HEK293 (cell line): ENCODE data around the gene PDZK1IP1.

Source experiments
- CTCF ChIA-PET: fragments of 350-600 bp; formaldehyde crosslinking; extraction: SDS; loops from one replicate; lab custom pipeline; 2021; ENCODE audit warnings: antibody characterized with exemption; lab: Yijun Ruan, JAX
- POLR2A ChIA-PET: fragments of 300-600 bp; formaldehyde crosslinking; extraction: SDS; loops from one replicate; lab custom pipeline; 2020; ENCODE audit warnings: antibody characterized with exemption, inconsistent platforms; lab: Yijun Ruan, JAX
- H3K27ac ChIP-seq: fragments of 200-500 bp; sonication (Bioruptor generic); 2 replicates; pipeline ENCODE4 v1.5.1; 2014; ENCODE audit warnings: low read depth, low read length, control low read depth, inconsistent platforms; ENCODE audit errors: extremely low read depth
- H3K36me3 ChIP-seq, 2 experiments: fragments of 200-500 bp in 1 of 2; sonication (Bioruptor generic) in 1 of 2; 1 replicate in 1 of 2; 2 replicates in 1 of 2; pipeline ENCODE4 v1.5.1; 2014 to 2017; ENCODE audit warnings: inconsistent platforms in 2 of 2, low read length in 2 of 2; ENCODE audit not compliant: control insufficient read depth in 2 of 2, insufficient read depth in 1 of 2
- H3K4me1 ChIP-seq: fragments of 200-500 bp; sonication (Bioruptor generic); 2 replicates; pipeline ENCODE4 v1.5.1; 2014; ENCODE audit warnings: mild to moderate bottlenecking, low read length, inconsistent platforms; ENCODE audit not compliant: control insufficient read depth, insufficient read depth
- H3K4me3 ChIP-seq: 2 replicates; pipeline ENCODE4 v1.5.1; 2011; ENCODE audit warnings: low read depth, mild to moderate bottlenecking, control low read depth, low read length, moderate library complexity
- H3K9me3 ChIP-seq: fragments of 200-500 bp; sonication (Bioruptor generic); 2 replicates; pipeline ENCODE4 v1.5.1; 2014; ENCODE audit warnings: low read depth, low read length, inconsistent platforms; ENCODE audit not compliant: control insufficient read depth, insufficient read depth
- EGR2 ChIP-seq: fragments of 450-650 bp; formaldehyde crosslinking; IDR thresholded peaks from 2 replicates; pipeline ENCODE4 v1.5.1; 2016; ENCODE audit warnings: low read depth, missing biosample characterization, missing genetic modification characterization
- PBX3 ChIP-seq: sonication (generic); formaldehyde crosslinking; IDR thresholded peaks from 2 replicates; pipeline ENCODE4 v1.8.1; 2022; ENCODE audit warnings: mild to moderate bottlenecking, moderate library complexity, missing genetic modification reagents
- SALL2 ChIP-seq: fragments of 450-650 bp; formaldehyde crosslinking; IDR thresholded peaks from 2 replicates; pipeline ENCODE4 v1.5.0; 2017; ENCODE audit warnings: missing biosample characterization, mild to moderate bottlenecking, missing genetic modification characterization, borderline replicate concordance
- ZBTB10 ChIP-seq: fragments of 450-650 bp; formaldehyde crosslinking; IDR thresholded peaks from 2 replicates; pipeline ENCODE4 v1.5.1; 2016; ENCODE audit warnings: missing biosample characterization, missing genetic modification characterization
- ZBTB17 ChIP-seq: fragments of 450-650 bp; formaldehyde crosslinking; IDR thresholded peaks from 2 replicates; pipeline ENCODE4 v1.5.1; 2016; ENCODE audit warnings: missing biosample characterization, missing genetic modification characterization
- ZBTB26 ChIP-seq: fragments of 450-650 bp; formaldehyde crosslinking; optimal IDR thresholded peaks from 2 replicates; pipeline ENCODE3; 2016; ENCODE audit warnings: missing biosample characterization, mild to moderate bottlenecking, missing genetic modification characterization
- ZBTB6 ChIP-seq: fragments of 450-650 bp; formaldehyde crosslinking; IDR thresholded peaks from 2 replicates; pipeline ENCODE4 v1.5.1; 2017; ENCODE audit warnings: missing biosample characterization, missing genetic modification characterization
- ZFHX2 ChIP-seq: fragments of 450-650 bp; formaldehyde crosslinking; conservative IDR thresholded peaks from 2 replicates; pipeline ENCODE4 v1.5.1; 2016; ENCODE audit warnings: missing biosample characterization, missing genetic modification characterization
- ZNF138 ChIP-seq: fragments of 450-650 bp; formaldehyde crosslinking; IDR thresholded peaks from 2 replicates; pipeline ENCODE4 v1.5.1; 2016; ENCODE audit warnings: missing biosample characterization, missing genetic modification characterization, borderline replicate concordance
- ZNF223 ChIP-seq: fragments of 450-650 bp; formaldehyde crosslinking; IDR thresholded peaks from 2 replicates; pipeline ENCODE4 v1.5.1; 2016; ENCODE audit warnings: missing biosample characterization, missing genetic modification characterization
- ZNF274 ChIP-seq, 2 experiments: fragments of 200-500 bp in 1 of 2; fragments of 450-650 bp in 1 of 2; sonication (Bioruptor generic) in 1 of 2; formaldehyde crosslinking in 1 of 2; IDR thresholded peaks; 2 replicates each; pipeline versions ENCODE4 v1.5.1 to v1.6.1; 2014 to 2016; ENCODE audit warnings: borderline replicate concordance in 1 of 2, inconsistent platforms in 1 of 2, low read length in 1 of 2, missing biosample characterization in 1 of 2, missing genetic modification characterization in 1 of 2
- ZNF302 ChIP-seq: fragments of 450-650 bp; formaldehyde crosslinking; IDR thresholded peaks from 2 replicates; pipeline ENCODE4 v1.5.1; 2016; ENCODE audit warnings: missing biosample characterization, missing genetic modification characterization, low read depth
- ZNF366 ChIP-seq: fragments of 450-650 bp; formaldehyde crosslinking; conservative IDR thresholded peaks from 2 replicates; pipeline ENCODE4 v1.5.1; 2016; ENCODE audit warnings: missing biosample characterization, missing genetic modification characterization
- ZNF513 ChIP-seq: fragments of 450-650 bp; IDR thresholded peaks from 2 replicates; pipeline ENCODE4 v1.5.1; 2018; ENCODE audit warnings: missing biosample characterization, missing genetic modification characterization
- ZNF692 ChIP-seq: fragments of 450-650 bp; formaldehyde crosslinking; IDR thresholded peaks from 2 replicates; pipeline ENCODE4 v1.5.1; 2016; ENCODE audit warnings: missing biosample characterization, missing genetic modification characterization

Gene PDZK1IP1

GRCh38 chr1:47226121-47226838, 36.4 kb upstream of the PDZK1IP1 start:
- TF ChIP-seq EGR2 (0 out of 2 replicates have a peak, but pooled peaks have one; percentile 30), ZFHX2 (peak; percentile 29; the same call in 1 of the 2 replicates), ZNF302 (no peak)
- Histone ChIP-seq H3K9me3 (no peaks in the 10 kb centered on the region), H3K27ac (no peak overlapping the region), H3K36me3 (no peaks in the 10 kb centered on the region), H3K4me1 (no peaks in the 10 kb centered on the region), H3K4me3 (no peak overlapping the region)
- POLR2A ChIA-PET = no interaction called here
- CTCF ChIA-PET = interaction anchor here (2.2 kb wide), 1 partner anchor 33 kb away, joined by 9 read pairs; no protein-coding TSS in a partner anchor

GRCh38 chr1:47225430-47226100, 35.7 kb upstream of the PDZK1IP1 start:
- TF ChIP-seq ZBTB26 (tag by site-specific recombination) (peak; percentile 19), SALL2 (tag by site-specific recombination) (no peak), ZBTB10 (no peak)
- H3K4me3 ChIP-seq = peak overlapping the region; percentile 1; the same call in 1 of the 2 replicates
- no peaks in the 10 kb centered on the region for H3K9me3 ChIP-seq
- H3K4me1 ChIP-seq = no peaks in the 10 kb centered on the region
- CTCF ChIA-PET = no interaction called here
- no peak overlapping the region; the same call in 1 of the 2 replicates for H3K27ac ChIP-seq
- POLR2A ChIA-PET = no interaction called here
- no peaks in the 10 kb centered on the region for H3K36me3 ChIP-seq

- H3K27ac ChIP-seq = no peak overlapping the region
- TF ChIP-seq ZBTB6 (tag by site-specific recombination) = peak; percentile 67
- peak; percentile 21; the same call in 1 of the 2 replicates for TF ChIP-seq ZNF692
- TF ChIP-seq ZNF274 (IDR thresholded peaks at IDR 0.05; ENCODE audit: low read length) = no peak
- TF ChIP-seq ZNF274 (tag by site-specific recombination; IDR thresholded peaks at IDR 0.05; ENCODE audit: borderline replicate concordance) = no peak
- no peak for TF ChIP-seq ZNF138 (tag by site-specific recombination)
- no peak for TF ChIP-seq ZBTB17 (tag by site-specific recombination)
- TF ChIP-seq ZNF223 (tag by site-specific recombination) = no peak
- no peak for TF ChIP-seq PBX3
- no peak for TF ChIP-seq ZNF366 (tag by site-specific recombination)
- TF ChIP-seq ZBTB26 (tag by site-specific recombination) = no peak
- TF ChIP-seq ZNF513 = no peak
These were observed 35.0 kb upstream of the PDZK1IP1 start for GRCh38 chr1:47224676-47225399.

More at GRCh38 chr1:47224676-47225399, 35.0 kb upstream of the PDZK1IP1 start:
- Histone ChIP-seq H3K4me3 (peak overlapping the region; percentile 1; the same call in 1 of the 2 replicates), H3K9me3 (no peaks in the 10 kb centered on the region), H3K4me1 (no peaks in the 10 kb centered on the region), H3K36me3 (no peaks in the 10 kb centered on the region)
- ChIA-PET POLR2A (no interaction called here), CTCF (interaction anchor here (0.6 kb wide), 1 partner anchor 50 kb away, joined by 3 read pairs; no protein-coding TSS in a partner anchor)
